ENCODE results near the gene SCMH1. TPM values are rescaled to one million over a fixed set of nuclear protein-coding genes. Genes with fewer than 3 reads are reported as not detected.
"Not testable (repeated sequence)": the region's sequence is repeated elsewhere in the genome, so short reads cannot be mapped to it uniquely, and the experiment has no call there.

The SCMH1 gene
- total RNA-seq, 2 donors from 2014 or later, result 24.1 to 34.3 TPM

GRCh38 chr1:41226815-41227434 is 15.2 kb downstream of the SCMH1 start:
- intact Hi-C loops (cut with DNase I, micrococcal nuclease), result no loop called here
- no peak for DNase-seq
- ATAC-seq, result peak; percentile 45

- DNase-seq (no peak), ATAC-seq (no peak)
- intact Hi-C loops (cut with DNase I, micrococcal nuclease), result no loop called here
Measured at GRCh38 chr1:41225495-41225894, 16.6 kb downstream of the SCMH1 start.

- intact Hi-C loops (cut with DNase I, micrococcal nuclease), result no loop called here
- DNase-seq (no peak), ATAC-seq (peak; percentile 49)
Measured at GRCh38 chr1:41222496-41222895, 19.6 kb downstream of the SCMH1 start.

- DNase-seq, result no peak
- intact Hi-C loops (cut with DNase I, micrococcal nuclease), result no loop called here
- ATAC-seq, result no peak
Measured at GRCh38 chr1:41221995-41222394, 20.1 kb downstream of the SCMH1 start.

GRCh38 chr1:41218152-41218551 is 24.0 kb downstream of the SCMH1 start:
- intact Hi-C loops (cut with DNase I, micrococcal nuclease), result no loop called here
- ATAC-seq (no peak), DNase-seq (no peak)

- no peak for DNase-seq
- intact Hi-C loops (cut with DNase I, micrococcal nuclease), result no loop called here
- no peak for ATAC-seq
Measured at GRCh38 chr1:41217441-41217840, 24.7 kb downstream of the SCMH1 start.

GRCh38 chr1:41215623-41216022 is 26.5 kb downstream of the SCMH1 start:
- DNase-seq (no peak), ATAC-seq (no peak)
- intact Hi-C loops (cut with DNase I, micrococcal nuclease), result no loop called here

- ATAC-seq, result no peak
- intact Hi-C loops (cut with DNase I, micrococcal nuclease), result no loop called here
- DNase-seq, result no peak
Measured at GRCh38 chr1:41213341-41213740, 28.8 kb downstream of the SCMH1 start.

GRCh38 chr1:41211608-41212007 is 30.5 kb downstream of the SCMH1 start:
- ATAC-seq; DNase-seq; intact Hi-C loops (cut with DNase I, micrococcal nuclease): not testable (repeated sequence)

GRCh38 chr1:41207053-41207452 is 35.1 kb downstream of the SCMH1 start:
- DNase-seq; ATAC-seq; intact Hi-C loops (cut with DNase I, micrococcal nuclease): not testable (repeated sequence)

GRCh38 chr1:41200728-41201127 is 41.4 kb downstream of the SCMH1 start:
- DNase-seq (no peak), ATAC-seq (no peak)
- intact Hi-C loops (cut with DNase I, micrococcal nuclease), result no loop called here

GRCh38 chr1:41199375-41199774 is 42.7 kb downstream of the SCMH1 start:
- intact Hi-C loops (cut with DNase I, micrococcal nuclease), result no loop called here
- DNase-seq (no peak), ATAC-seq (no peak)

- no peak for ATAC-seq
- intact Hi-C loops (cut with DNase I, micrococcal nuclease), result no loop called here
- no peak for DNase-seq
Measured at GRCh38 chr1:41192456-41193178, 49.5 kb downstream of the SCMH1 start.

GRCh38 chr1:41184446-41184845 is 57.7 kb downstream of the SCMH1 start:
- no peak for DNase-seq
- ATAC-seq, result no peak
- intact Hi-C loops (cut with DNase I, micrococcal nuclease), result no loop called here

GRCh38 chr1:41178230-41178629 is 63.9 kb downstream of the SCMH1 start:
- DNase-seq; ATAC-seq; intact Hi-C loops (cut with DNase I, micrococcal nuclease): not testable (repeated sequence)

- intact Hi-C loops (cut with DNase I, micrococcal nuclease), result no loop called here
- no peak for ATAC-seq
- DNase-seq, result no peak
Measured at GRCh38 chr1:41175546-41175945, 66.6 kb downstream of the SCMH1 start.

- ATAC-seq, result no peak
- intact Hi-C loops (cut with DNase I, micrococcal nuclease), result no loop called here
- DNase-seq, result no peak
Measured at GRCh38 chr1:41174170-41174569, 67.9 kb downstream of the SCMH1 start.

- no peak for ATAC-seq
- intact Hi-C loops (cut with DNase I, micrococcal nuclease), result no loop called here
Measured at GRCh38 chr1:41173651-41174050, 68.5 kb downstream of the SCMH1 start.

GRCh38 chr1:41171266-41171874 is 70.7 kb downstream of the SCMH1 start:
- ATAC-seq (no peak), DNase-seq (no peak)
- intact Hi-C loops (cut with DNase I, micrococcal nuclease), result no loop called here

More at GRCh38 chr1:41173651-41174050, 68.5 kb downstream of the SCMH1 start:
- DNase-seq, result no peak

- ATAC-seq, result no peak
- intact Hi-C loops (cut with DNase I, micrococcal nuclease), result no loop called here
- no peak for DNase-seq
Measured at GRCh38 chr1:41169799-41170180, 72.3 kb downstream of the SCMH1 start.
